Measurements from ENCODE around the gene TULP1.

TULP1 gene

GRCh38 chr6:35505999-35506412 lies 6.7 kb downstream of the TULP1 start:
- no peak for TF ChIP-seq CTCF (IDR thresholded peaks at IDR 0.05; ENCODE audit: insufficient read depth, low read length, missing control alignments)
- CTCF ChIA-PET = interaction anchor here (1.0 to 1.2 kb wide), 3 partner anchors 16 to 231 kb away, joined by 3 to 8 read pairs (median 4); partner anchors contain the start of gene ARMC12
- no peak overlapping the region for H3K4me3 ChIP-seq (ENCODE audit: low read depth, low read length)
- DNase-seq (ENCODE audit: low read depth, low spot score) = no peak
- POLR2A ChIA-PET = no interaction called here

DNA sequence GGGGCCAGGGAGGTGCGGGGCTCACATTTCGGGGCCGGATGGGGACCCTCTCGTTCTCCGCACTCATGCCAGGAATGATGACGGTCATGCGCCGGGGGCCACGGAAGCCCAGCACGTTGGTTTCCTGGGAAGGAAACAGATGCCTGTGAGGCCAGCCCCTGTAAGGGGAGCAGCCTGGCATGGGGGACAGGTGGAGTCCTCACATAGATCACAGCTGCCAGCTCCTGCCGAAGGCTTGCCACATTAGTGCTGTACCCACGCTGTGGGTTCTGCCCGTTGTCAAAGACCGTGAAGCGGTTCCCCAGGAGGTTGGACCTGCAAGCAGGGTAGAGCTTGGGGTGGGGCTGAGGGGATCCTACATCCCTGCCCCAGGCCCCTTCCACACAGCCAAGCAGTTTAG lies 9.2 kb downstream of the TULP1 start:
- ChIA-PET POLR2A (no interaction called here), CTCF (interaction anchor here (1.2 kb wide), 1 partner anchor 20 kb away, joined by 4 read pairs; no protein-coding TSS in a partner anchor)
- DNase-seq (ENCODE audit: low read depth, low spot score) = no peak
- TF ChIP-seq CTCF (IDR thresholded peaks at IDR 0.05; ENCODE audit: insufficient read depth, low read length, missing control alignments) = no peak
- no peak overlapping the region for H3K4me3 ChIP-seq (ENCODE audit: low read depth, low read length)

DNA sequence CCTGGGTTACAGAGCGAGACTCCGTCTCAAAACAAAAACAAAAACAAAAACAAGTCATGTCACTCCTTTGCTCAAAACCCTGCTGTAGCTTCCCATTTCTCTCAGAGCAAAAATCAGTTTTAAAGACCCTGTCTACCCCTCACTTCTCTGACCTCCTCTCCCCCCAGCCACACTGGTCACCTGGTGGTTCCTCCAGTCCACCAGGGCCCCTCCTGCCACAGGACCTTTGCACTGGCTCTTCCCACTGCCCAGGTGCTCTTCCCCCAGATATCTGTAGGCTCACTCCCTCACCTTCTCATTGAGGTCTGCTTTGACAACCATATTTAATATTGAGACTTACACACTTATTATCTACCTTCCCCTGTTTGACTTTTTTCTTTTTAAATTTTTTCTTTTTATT lies 10.9 kb downstream of the TULP1 start:
- H3K4me3 ChIP-seq (ENCODE audit: low read depth, low read length) = no peak overlapping the region
- DNase-seq (ENCODE audit: low read depth, low spot score) = no peak
- ChIA-PET POLR2A (no interaction called here), CTCF (interaction anchor here (1.2 kb wide), 1 partner anchor 36 kb away, joined by 3 read pairs; no protein-coding TSS in a partner anchor)
- no peak for TF ChIP-seq CTCF (IDR thresholded peaks at IDR 0.05; ENCODE audit: insufficient read depth, low read length, missing control alignments)

- no peak for TF ChIP-seq CTCF (IDR thresholded peaks at IDR 0.05; ENCODE audit: insufficient read depth, low read length, missing control alignments)
- CTCF ChIA-PET = no interaction called here
- H3K4me3 ChIP-seq (ENCODE audit: low read depth, low read length) = no peak overlapping the region
- DNase-seq (ENCODE audit: low read depth, low spot score) = no peak
- POLR2A ChIA-PET = no interaction called here
These were observed 11.9 kb downstream of the TULP1 start for GRCh38 chr6:35500782-35501181.

GRCh38 chr6:35499372-35499771 lies 13.3 kb downstream of the TULP1 start:
- DNase-seq (ENCODE audit: low read depth, low spot score) = no peak
- no peak overlapping the region for H3K4me3 ChIP-seq (ENCODE audit: low read depth, low read length)
- TF ChIP-seq CTCF (IDR thresholded peaks at IDR 0.05; ENCODE audit: insufficient read depth, low read length, missing control alignments) = no peak
- CTCF ChIA-PET = interaction anchor here (0.9 kb wide), 1 partner anchor 41 kb away, joined by 4 read pairs; no protein-coding TSS in a partner anchor
- POLR2A ChIA-PET = interaction anchor here (0.6 kb wide), 1 partner anchor 714 kb away, joined by 3 read pairs; no protein-coding TSS in a partner anchor

DNA sequence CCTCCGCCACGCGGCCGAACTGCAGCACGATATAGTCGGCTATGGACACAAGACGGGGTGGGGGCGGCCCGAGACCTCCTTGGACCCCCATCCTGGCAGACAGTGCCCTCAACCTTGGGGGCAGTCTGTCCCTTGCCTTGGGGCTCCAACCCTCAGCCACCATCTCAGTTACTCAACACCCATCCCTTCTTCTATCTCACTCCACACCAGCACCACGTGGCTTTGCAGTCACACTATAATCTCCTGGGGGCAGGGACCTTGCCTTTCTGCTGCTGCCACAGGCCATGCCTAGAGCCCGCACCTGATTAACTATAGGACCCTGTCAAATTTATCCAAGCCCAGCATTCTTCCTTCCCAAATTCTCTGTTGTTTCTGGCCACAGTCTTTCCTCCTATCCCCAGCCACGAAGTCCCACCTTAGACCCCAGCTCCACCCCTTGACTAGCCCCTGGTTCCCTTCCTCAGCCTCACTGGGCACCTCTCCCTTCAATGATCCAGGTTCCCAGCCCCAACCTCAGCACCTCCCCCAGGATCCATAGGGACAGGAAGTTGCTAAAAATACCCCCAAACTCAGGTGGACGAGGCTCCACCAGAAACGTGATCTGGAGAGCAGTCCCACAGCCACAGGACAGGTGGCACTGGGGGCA lies 14.2 kb downstream of the TULP1 start:
- ChIA-PET CTCF (interaction anchor here (1.0 to 2.1 kb wide), 4 partner anchors 24 to 238 kb away, joined by 3 to 6 read pairs (median 4); partner anchors contain the start of gene ARMC12), POLR2A (interaction anchor here (1.1 to 3.9 kb wide), 6 partner anchors 9 to 30 kb away, joined by 3 to 22 read pairs (median 6); partner anchors contain the start of gene RPL10A)
- DNase-seq (ENCODE audit: low read depth, low spot score) = no peak
- peak overlapping the region; percentile 77 for H3K4me3 ChIP-seq (ENCODE audit: low read depth, low read length)
- no peak for TF ChIP-seq CTCF (IDR thresholded peaks at IDR 0.05; ENCODE audit: insufficient read depth, low read length, missing control alignments)
